ENCODE measurements around the gene CHD2.
"Not testable (repeated sequence)": the region's sequence is repeated elsewhere in the genome, so short reads cannot be mapped to it uniquely, and the experiment has no call there.

CHD2 gene

GRCh38 chr15:92906563-92907081 is 6.5 kb downstream of the CHD2 start:
- no peak for DNase-seq

DNA sequence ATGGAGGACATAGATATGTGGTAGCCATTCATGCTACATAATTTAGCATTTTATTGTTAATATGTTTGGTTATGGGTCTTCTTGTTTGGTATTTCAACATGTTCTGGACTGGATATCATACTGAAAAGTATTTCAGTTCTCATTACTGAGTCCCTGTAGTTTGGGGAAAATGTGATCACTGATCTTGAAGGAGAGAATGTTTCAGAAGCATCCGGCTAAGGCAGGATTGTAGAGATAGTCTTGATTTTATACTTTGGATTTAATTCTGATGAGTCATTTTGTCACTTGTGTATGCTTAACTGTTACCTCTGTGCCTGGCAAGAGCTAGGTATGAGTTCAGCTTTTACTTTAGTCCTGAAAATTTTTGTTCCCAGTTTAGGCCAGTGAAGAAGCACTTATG is 7.1 kb downstream of the CHD2 start:
- no peak for DNase-seq

DNA sequence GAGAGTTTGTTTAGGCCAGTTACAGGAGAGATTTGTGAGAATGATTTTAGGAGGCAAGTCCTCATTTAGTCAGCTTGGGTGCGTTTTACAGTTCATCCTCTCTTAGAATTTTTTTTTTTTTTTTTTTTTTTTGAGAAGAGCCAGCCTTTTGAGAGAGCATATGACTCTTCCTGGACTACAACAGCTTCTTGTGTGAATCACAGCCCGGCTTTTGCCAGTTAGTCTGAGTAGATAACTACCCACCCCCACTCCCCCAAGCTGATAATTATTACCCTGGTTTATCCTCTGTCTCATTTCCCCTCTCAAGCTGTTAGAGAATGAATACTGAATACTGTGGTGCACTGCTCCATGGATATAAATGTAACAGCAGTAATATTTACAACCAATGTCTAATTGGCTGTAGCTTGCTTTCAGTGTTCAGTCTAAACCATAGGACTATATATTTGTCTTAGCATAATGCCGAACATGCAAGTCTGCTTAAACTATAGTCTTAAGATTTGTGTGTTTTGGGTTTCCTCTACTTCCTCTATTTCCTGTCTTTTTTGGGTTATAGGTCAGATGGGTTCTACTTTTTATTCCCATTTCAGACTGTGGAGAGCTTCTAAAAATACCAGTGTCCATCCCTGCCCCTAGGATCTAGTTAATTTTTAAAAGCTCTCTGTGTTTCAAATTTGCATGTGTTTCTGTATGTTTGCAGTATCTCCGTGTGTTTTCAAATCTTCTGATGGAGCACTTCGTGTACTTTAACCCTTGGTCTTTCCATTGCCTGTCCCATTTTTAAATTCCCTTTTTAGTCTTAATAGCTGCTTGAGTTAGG is 8.0 kb downstream of the CHD2 start:
- peak; percentile 27 for DNase-seq

DNA sequence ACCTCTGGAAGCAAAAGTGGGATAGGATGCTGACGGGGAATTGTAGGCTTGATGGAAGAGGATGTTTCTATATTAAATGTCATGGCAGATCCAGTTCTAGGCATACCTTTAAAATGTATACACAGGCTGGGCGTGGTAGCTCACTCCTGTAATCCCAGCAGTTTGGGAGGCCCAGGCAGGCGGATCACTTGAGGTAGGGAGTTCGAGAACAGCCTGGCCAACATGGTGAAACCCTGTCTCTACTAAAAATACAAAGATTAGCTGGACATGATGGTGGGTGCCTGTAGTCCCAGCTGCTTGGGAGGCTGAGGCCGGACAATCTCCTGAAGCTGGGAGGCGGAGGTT is 8.6 kb downstream of the CHD2 start:
- DNase-seq = no peak

GRCh38 chr15:92909136-92909781 is 9.1 kb downstream of the CHD2 start:
- DNase-seq = no peak

DNA sequence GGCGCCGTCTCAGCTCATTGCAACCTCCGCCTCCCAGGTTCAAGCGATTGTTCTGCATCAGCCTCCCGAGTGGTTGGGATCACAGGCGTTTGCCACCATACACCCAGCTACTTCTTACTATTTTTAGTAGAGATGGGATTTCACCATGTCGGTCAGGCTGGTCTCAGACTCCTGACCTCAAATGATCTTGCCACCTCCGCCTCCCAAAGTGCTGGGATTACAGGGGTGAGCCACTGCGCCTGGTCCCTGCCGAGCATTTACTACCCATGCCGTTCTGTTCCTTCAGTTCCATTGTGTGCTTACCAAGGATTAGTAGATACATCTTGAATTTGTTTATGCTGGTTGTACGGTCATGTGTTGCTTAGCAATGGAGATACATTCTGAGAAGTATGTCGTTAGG is 10.3 kb downstream of the CHD2 start:
- DNase-seq = no peak

DNA sequence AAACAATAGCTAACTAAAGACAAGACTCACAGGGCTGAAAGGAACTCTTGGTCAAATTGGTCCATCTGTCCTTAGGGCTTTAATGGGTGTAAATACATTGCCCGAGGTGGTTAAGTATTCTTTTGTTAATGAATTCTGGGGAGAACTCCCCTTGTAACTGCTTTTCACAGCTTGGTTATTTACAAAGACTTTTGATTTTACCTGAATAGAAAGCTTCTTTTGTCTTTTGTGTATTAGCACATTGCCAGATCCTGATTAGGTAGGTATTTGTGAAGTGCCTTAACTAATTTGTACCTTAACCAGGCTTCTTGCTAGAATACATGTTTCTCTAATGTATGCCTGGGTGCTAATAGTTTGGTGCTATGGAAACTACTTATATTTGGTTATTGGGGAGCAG is 14.0 kb downstream of the CHD2 start:
- DNase-seq = no peak

DNA sequence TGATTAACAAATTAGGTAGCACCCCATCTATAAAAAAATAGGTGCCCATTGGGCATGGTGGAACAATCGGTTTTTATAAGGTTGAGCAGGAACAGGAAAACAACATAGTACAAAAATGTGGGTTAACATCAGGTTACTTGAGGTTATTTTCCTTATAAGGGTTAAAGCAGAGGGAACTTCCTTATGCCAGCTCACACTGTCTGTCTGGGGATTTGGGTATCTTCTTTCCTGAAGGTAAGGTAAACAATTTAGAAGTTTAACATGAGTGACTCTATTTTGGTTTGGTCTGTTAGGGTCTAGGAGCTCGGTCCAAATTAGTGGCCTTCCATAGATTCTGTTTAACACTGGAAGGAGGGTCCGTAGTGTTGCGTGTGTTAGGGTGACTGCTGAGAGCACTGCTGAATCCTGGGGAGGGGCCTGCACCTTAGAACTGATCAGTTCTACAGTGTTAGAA is 14.7 kb downstream of the CHD2 start:
- peak; percentile 11 for DNase-seq

- no peak for DNase-seq
These were observed 15.8 kb downstream of the CHD2 start for GRCh38 chr15:92915766-92916435.

DNA sequence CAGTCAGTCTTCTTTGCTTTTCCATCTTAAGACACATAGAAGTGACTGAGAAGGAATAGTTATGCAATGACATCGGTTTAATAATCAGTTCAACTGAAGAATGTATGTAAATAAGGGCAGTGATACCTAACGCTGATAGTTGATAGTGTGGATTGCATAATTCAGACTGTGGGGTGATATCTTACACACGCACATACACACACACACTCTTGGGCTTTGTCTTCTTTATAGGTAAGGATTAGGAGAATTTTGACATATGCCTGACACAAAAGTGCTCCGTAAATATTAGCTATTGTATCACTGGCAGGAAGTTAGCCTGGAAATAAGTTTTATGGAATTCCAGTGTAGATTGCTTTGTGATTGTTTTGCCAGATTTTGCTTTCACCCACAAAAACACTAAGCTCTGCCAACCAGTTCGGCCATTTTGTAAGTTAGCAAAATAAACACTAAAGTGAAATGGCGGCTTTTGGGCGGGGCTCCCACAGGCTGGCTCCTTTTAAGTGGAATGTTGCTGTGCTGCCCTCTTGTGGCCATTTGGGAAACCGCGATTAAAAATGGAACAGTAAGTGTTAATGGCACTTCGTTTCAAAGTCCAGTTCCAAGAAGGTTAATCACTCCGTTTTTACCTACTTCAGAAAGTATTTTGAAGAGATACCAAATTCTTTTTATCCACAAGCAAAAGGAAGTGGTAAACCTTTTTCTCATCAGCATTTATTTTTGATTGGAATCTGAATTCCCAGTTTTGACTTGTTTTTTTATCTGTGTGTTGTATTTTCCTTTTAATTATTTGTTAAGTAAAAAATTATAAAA is 17.7 kb downstream of the CHD2 start:
- DNase-seq = peak; percentile 91

DNA sequence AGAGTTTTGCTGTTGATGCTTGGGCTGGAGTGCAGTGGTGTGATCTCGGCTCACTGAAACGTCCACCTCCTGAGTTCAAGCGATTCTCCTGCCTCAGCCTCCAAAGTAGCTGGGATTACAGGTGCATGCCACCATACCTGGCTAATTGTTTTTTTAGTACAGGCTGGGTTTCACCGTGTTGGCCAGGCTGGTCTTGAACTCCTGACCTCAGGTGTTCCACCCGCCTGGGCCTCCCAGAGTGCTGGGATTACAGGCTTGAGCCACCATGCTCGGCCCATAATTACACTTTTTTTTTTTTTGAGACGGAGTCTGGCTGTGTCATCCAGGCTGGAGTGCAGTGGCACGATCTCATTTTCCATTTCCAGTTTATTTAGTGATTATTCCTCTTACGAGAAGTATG is 18.8 kb downstream of the CHD2 start:
- DNase-seq = not testable (repeated sequence)

- DNase-seq = no peak
These were observed 20.6 kb downstream of the CHD2 start for GRCh38 chr15:92920595-92921161.

DNA sequence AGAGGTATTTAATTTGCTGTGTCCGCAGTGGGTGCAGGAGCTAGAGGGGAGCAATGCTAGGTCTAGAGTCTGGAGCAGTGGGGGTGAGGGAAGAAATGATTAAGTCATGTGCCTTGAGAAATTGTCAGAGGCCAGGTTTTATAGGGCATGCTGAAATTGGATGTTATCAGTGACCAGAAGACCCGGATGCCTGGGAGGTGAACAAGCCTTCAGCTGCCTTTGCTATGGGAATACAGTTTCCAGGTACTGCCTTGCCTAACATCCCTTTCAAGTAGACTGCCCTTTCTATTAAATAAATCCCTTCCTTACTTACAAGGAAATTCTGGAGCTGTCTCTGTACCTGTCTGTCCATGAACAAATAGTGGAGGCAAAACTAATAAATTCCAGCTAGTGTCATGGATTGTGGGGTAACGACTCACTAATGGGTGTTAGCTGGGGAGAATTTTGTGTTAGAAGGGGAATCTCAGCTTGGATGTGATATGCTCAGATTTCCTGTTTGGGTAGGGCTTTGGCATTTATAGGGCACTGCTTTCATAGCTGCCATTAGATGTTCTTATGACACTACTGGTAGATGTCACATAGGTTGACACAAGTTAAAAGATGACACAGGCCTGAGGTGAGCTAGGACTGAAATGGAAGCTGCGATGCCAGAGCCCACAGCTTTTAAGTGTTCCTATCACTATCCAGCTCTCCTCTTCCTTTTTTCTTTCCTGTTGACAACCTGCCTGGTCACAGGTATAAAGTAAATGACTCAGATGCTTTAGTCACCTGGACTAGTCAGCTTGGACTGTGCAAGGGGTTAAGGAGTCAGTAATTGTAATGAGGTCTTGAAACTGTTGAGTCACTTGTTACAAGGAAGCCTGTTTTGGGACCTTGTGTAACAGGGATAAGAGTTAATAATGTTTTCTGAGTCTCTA is 21.3 kb downstream of the CHD2 start:
- no peak for DNase-seq

GRCh38 chr15:92922418-92923002 is 22.4 kb downstream of the CHD2 start:
- DNase-seq = no peak

DNA sequence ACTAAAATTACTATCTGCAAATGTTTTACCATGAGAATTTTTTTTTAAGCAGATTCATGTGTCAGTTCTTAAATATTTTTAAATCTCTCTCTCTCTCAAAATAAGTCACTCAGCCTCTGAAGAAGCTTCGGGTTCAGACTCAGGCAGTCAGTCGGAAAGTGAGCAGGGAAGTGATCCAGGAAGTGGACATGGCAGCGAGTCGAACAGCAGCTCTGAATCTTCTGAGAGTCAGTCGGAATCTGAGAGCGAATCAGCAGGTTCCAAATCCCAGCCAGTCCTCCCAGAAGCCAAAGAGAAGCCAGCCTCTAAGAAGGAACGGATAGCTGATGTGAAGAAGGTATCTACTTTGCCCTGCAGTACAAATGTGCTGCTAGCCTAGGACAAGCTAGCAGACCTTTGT is 24.1 kb downstream of the CHD2 start:
- no peak for DNase-seq

DNA sequence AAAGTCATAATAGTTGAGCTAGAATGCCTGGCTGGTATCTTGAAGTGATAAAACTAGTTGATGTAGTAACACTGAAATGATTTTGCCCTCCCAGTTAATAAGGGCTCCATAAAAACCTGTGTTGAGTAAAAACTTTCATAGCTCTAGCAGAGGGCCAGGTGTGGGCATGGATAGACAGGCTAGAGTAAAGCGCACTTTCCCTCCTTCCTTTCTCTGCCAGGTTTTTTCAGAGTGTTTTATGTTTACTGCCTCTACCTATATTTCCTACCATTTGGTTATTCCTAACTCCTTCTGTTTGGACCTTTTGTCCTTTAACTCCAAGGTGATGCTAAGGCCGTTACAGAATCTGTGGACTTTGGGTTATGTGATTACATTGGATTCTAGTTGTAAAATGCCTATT is 25.3 kb downstream of the CHD2 start:
- DNase-seq = no peak

DNA sequence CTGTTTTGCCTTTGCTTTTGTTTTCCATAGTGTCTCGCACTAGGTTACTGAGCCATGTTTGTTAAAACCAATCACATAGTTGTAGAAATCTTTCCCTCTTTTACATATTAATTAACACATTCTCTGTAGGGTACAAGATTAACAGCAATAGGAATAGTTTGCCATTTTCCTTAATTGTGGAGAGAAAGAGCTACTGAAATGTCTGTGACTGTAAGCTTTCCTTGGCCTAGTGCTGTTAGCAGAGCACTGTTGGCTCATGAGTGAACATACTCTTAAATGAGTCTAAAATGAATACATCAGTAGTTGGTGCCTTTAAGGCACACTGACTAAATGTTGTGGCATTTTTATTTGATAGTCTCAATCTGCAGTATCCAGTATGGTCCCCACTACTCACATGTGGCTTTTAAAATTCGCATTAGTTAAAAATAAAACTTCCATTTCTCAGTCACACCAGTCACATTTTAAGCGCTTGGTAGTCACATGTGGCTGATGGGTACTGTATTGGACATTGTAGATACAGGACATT is 28.2 kb downstream of the CHD2 start:
- DNase-seq = no peak

DNA sequence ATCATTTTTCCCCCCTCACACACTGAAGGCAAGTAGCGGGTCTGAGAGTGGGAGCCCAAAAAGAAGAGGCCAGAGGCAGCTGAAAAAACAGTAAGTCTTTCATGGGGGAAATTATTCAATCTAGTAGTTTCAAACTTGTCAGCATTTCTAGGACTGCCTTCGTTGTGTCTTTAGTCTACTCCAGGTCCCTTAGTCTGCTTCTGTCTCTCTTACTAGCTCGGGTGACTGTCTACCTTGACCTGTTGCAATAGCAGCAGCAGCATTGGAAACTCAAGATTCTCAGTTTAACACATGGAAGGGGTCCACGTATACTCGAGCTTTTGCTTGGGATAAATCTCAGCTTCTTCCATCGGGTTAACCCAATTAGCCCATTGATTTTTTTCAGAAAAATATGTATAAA is 28.9 kb downstream of the CHD2 start:
- no peak for DNase-seq

GRCh38 chr15:92930054-92930621 is 30.0 kb downstream of the CHD2 start:
- DNase-seq = no peak

DNA sequence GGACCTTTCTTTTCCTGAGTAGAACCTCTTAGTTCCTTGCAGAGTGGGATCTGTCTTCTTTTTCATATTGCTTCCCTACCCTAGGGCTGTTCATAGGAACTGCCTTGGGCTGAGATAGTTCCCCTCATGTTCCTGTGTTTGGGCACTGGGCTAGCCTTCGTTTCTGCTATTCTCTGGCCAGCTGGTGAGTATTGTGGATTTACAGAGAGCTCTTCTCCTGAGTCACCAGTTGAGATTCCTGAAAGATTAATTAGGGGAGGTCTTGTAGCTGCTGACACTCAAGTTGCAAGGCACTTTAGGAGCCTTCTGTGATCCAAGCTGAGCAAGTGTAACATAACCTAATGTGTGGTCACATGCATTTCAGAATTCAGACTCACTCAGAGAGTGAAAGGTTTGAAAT is 30.7 kb downstream of the CHD2 start:
- DNase-seq = peak; percentile 21
